Measurements from ENCODE around the gene KAT7. TPM values are rescaled to one million over a fixed set of nuclear protein-coding genes. Genes with fewer than 3 reads are reported as not detected.

Gene KAT7
- total RNA-seq, 4 donors from 2014 or later = 39.3 to 71.0 (median 51.7) TPM

DNA sequence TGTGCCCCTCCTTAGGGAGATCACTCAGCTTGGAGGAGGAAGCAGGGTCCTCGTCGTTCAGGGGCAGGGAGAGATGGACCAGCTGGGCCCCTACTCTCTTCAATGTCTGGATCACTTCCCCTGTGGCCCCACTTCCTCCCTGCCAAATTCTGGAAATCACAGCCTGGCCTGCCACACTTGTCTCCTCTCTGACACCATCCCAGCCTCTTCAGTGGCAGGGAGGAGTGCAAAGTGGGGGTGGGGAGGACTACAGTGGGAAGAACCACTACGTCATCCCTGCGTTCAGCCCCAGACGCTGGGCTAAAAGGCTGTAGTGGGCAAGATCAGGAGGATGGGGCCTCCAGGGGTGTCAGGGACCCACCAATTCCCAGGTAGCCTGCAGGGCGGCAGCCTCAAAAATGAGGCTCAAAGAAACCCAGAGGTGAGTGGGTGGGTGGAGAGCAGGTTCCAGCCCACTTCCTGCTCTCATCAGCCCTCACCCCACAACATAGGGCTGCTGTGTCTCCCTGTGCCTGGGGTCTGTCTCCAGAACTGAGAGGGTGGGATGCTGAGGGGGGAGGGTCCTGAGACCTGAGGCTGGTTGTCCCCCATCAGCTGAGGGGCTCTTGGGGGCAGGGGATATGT lies 84.4 kb downstream of the KAT7 start:
- TF ChIP-seq CTCF (IDR thresholded peaks at IDR 0.05) (no peak), POLR2A (IDR thresholded peaks at IDR 0.05) (no peak)
- intact Hi-C loops (cut with DNase I; ENCODE audit: low total_unique reads) = no loop called here
- WGBS, 2 donors = 77 to 79% methylated on average over 6 of the region's 6 CpGs
- no peak overlapping the region for H3K4me3 ChIP-seq (ENCODE audit: low read depth, poor library complexity, severe bottlenecking)
- DNase-seq (ENCODE audit: low spot score in 2 of 2) = no peak

- no peak for DNase-seq (ENCODE audit: low spot score in 2 of 2)
- no peak for TF ChIP-seq CTCF (IDR thresholded peaks at IDR 0.05)
- no peak for TF ChIP-seq POLR2A (IDR thresholded peaks at IDR 0.05)
- WGBS, 2 donors = 50 to 79% methylated on average over 6 of the region's 6 CpGs
- intact Hi-C loops (cut with DNase I; ENCODE audit: low total_unique reads) = no loop called here
- H3K4me3 ChIP-seq (ENCODE audit: low read depth, poor library complexity, severe bottlenecking) = no peak overlapping the region
These were observed 85.0 kb downstream of the KAT7 start for GRCh38 chr17:49873466-49873865.

DNA sequence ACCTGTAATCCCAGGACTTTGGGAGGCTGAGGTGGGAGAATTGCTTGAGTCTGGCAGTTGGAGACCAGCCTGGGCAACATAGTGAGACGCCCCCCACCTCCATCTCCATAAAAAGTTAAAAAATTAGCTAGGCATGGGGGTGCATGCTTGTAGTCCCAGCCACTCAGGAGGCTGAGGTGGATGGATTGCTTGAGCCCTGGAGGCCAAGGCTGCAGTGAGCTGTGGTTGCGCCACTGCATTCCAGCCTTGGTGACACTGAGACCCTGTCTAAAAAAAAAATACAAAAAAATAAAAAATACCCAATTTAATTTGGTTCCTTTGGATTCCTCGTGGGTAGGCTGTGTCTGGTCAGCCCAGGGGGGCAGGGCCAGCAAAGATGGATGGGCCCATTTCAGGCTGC lies 85.4 kb downstream of the KAT7 start:
- no peak overlapping the region for H3K4me3 ChIP-seq (ENCODE audit: low read depth, poor library complexity, severe bottlenecking)
- no peak for TF ChIP-seq POLR2A (IDR thresholded peaks at IDR 0.05)
- TF ChIP-seq CTCF (IDR thresholded peaks at IDR 0.05) = no peak
- DNase-seq (ENCODE audit: low spot score in 2 of 2) = no peak
- intact Hi-C loops (cut with DNase I; ENCODE audit: low total_unique reads) = no loop called here
- WGBS, 2 donors = 74 to 90% methylated on average over 3 of the region's 3 CpGs

- intact Hi-C loops (cut with DNase I; ENCODE audit: low total_unique reads) = no loop called here
- no peak for TF ChIP-seq CTCF (IDR thresholded peaks at IDR 0.05)
- TF ChIP-seq POLR2A (IDR thresholded peaks at IDR 0.05) = no peak
- DNase-seq (ENCODE audit: low spot score in 2 of 2) = no peak
- 59 to 74% methylated on average over 2 of the region's 2 CpGs for WGBS, 2 donors
- no peak overlapping the region for H3K4me3 ChIP-seq (ENCODE audit: low read depth, poor library complexity, severe bottlenecking)
These were observed 86.4 kb downstream of the KAT7 start for GRCh38 chr17:49874911-49875310.

DNA sequence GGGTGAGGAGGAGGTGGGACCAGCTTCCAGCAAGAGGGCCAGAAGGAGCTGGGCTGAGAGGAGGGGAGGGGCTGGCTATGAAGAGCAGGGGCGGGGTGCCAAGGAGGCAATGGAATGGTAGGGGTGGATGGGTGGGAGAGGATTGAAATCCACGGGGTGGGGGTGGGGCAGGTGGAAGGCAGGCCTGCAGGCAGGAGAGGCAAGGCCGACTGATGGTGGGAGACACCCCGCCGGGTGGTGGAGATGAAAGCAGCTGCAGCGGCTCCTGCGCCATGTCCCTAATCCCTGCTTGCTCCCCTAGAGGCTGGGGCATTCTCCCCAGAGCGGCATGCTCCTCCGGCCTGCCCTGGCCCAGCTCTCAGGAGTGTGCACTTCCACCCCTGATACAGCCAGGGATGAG lies 87.2 kb downstream of the KAT7 start:
- no peak for TF ChIP-seq CTCF (IDR thresholded peaks at IDR 0.05)
- TF ChIP-seq POLR2A (IDR thresholded peaks at IDR 0.05) = no peak
- DNase-seq (ENCODE audit: low spot score in 2 of 2) = no peak
- 66 to 68% methylated on average over 9 of the region's 9 CpGs for WGBS, 2 donors
- intact Hi-C loops (cut with DNase I; ENCODE audit: low total_unique reads) = no loop called here
- no peak overlapping the region for H3K4me3 ChIP-seq (ENCODE audit: low read depth, poor library complexity, severe bottlenecking)

Data from lower leg skin (tissue), 4 donors.